ENCODE data around the gene PSME2. TPM values are rescaled to one million over a fixed set of nuclear protein-coding genes. Genes with fewer than 3 reads are reported as not detected.

PSME2 gene
- total and polyA plus RNA-seq, 2 of the 13 experiments (the other 11 are each of a cell fraction or from before 2014, with no cell fraction given) = 332 to 716 TPM

GRCh38 chr14:24135834-24136683 lies 10.4 kb downstream of the PSME2 start, which contains the start of gene PSME1 (continued):
- TF ChIP-seq IRF2 (CRISPR knock-in tag; IDR thresholded peaks at IDR 0.05) (peak; percentile 100), HMGA1 (CRISPR knock-in tag; conservative IDR thresholded peaks at IDR 0.05) (no peak), SMYD3 (CRISPR knock-in tag; IDR thresholded peaks at IDR 0.05) (no peak), RBAK (CRISPR knock-in tag; IDR thresholded peaks at IDR 0.05) (no peak), NKX3-1 (CRISPR knock-in tag; IDR thresholded peaks at IDR 0.05) (0 out of 2 replicates have a peak, but pooled peaks have one; percentile 65), KDM3A (CRISPR knock-in tag; IDR thresholded peaks at IDR 0.05; ENCODE audit: low read depth) (peak; percentile 58; the same call in 1 of the 2 replicates), ADNP (CRISPR knock-in tag; IDR thresholded peaks at IDR 0.05) (no peak), CC2D1A (CRISPR knock-in tag; IDR thresholded peaks at IDR 0.05) (peak; percentile 65; the same call in 1 of the 2 replicates), CHCHD3 (CRISPR knock-in tag; IDR thresholded peaks at IDR 0.05) (no peak; the same call in 1 of the 2 replicates), IKZF4 (CRISPR knock-in tag; IDR thresholded peaks at IDR 0.05; ENCODE audit: borderline replicate concordance, low read depth, not compliant biosample characterization) (no peak), TOPORS (CRISPR knock-in tag; IDR thresholded peaks at IDR 0.05) (no peak), NR2C2 (CRISPR knock-in tag; IDR thresholded peaks at IDR 0.05; ENCODE audit: borderline replicate concordance) (no peak; the same call in 1 of the 2 replicates), ZNF83 (CRISPR knock-in tag; IDR thresholded peaks at IDR 0.05; ENCODE audit: borderline replicate concordance) (peak; percentile 96), NFIC (IDR thresholded peaks at IDR 0.05; ENCODE audit: low read length) (no peak), KDM5A (IDR thresholded peaks at IDR 0.05; ENCODE audit: borderline replicate concordance, low read length) (peak; percentile 87), MAF1 (CRISPR knock-in tag; IDR thresholded peaks at IDR 0.05; ENCODE audit: borderline replicate concordance) (peak; percentile 89), PREB (CRISPR knock-in tag; IDR thresholded peaks at IDR 0.05) (no peak), AFF4 (CRISPR knock-in tag; IDR thresholded peaks at IDR 0.05) (no peak; the same call in 1 of the 2 replicates), ZNF333 (CRISPR knock-in tag; IDR thresholded peaks at IDR 0.05; ENCODE audit: borderline replicate concordance) (peak; percentile 98; the same call in 1 of the 2 replicates), ZNF12 (CRISPR knock-in tag; IDR thresholded peaks at IDR 0.05) (peak; percentile 78; the same call in 1 of the 2 replicates), JUNB (CRISPR knock-in tag; IDR thresholded peaks at IDR 0.05; ENCODE audit: borderline replicate concordance) (no peak), ZSCAN9 (CRISPR knock-in tag; IDR thresholded peaks at IDR 0.05; ENCODE audit: borderline replicate concordance) (0 out of 2 replicates have a peak, but pooled peaks have one; percentile 71), SP4 (CRISPR knock-in tag; IDR thresholded peaks at IDR 0.05) (no peak), CSRNP1 (CRISPR knock-in tag; IDR thresholded peaks at IDR 0.05) (peak; percentile 76; the same call in 1 of the 2 replicates), NBN (conservative IDR thresholded peaks at IDR 0.05) (no peak)
